HEK293 (cell line): ENCODE measurements around the gene TMEM234.

ENCODE experiments used
- ELK4 ChIP-seq: IDR thresholded peaks from 2 replicates; pipeline ENCODE4 v1.6.1; 2011; ENCODE audit warnings: mild to moderate bottlenecking, low read depth, low read length, borderline replicate concordance
- GLI4 ChIP-seq: fragments of 450-650 bp; formaldehyde crosslinking; IDR thresholded peaks from 2 replicates; pipeline ENCODE4 v1.5.1; 2016; ENCODE audit warnings: missing biosample characterization, missing genetic modification characterization
- HIC1 ChIP-seq: fragments of 450-650 bp; formaldehyde crosslinking; IDR thresholded peaks from 2 replicates; pipeline ENCODE4 v1.5.1; 2016; ENCODE audit warnings: missing biosample characterization, missing genetic modification characterization
- KLF16 ChIP-seq: fragments of 450-650 bp; formaldehyde crosslinking; IDR thresholded peaks from 2 replicates; pipeline ENCODE4 v1.5.1; 2017; ENCODE audit warnings: missing biosample characterization, missing genetic modification characterization
- MZF1 ChIP-seq: fragments of 450-650 bp; formaldehyde crosslinking; IDR thresholded peaks from 2 replicates; pipeline ENCODE4 v1.5.1; 2017; ENCODE audit warnings: missing biosample characterization, missing genetic modification characterization, borderline replicate concordance
- PRDM1 ChIP-seq: fragments of 450-650 bp; formaldehyde crosslinking; IDR thresholded peaks from 2 replicates; pipeline ENCODE4; 2016; ENCODE audit warnings: missing biosample characterization, missing genetic modification characterization
- SALL2 ChIP-seq: fragments of 450-650 bp; formaldehyde crosslinking; IDR thresholded peaks from 2 replicates; pipeline ENCODE4 v1.5.0; 2017; ENCODE audit warnings: missing biosample characterization, mild to moderate bottlenecking, missing genetic modification characterization, borderline replicate concordance
- SP3 ChIP-seq: fragments of 450-650 bp; formaldehyde crosslinking; IDR thresholded peaks from 2 replicates; pipeline ENCODE4 v1.5.1; 2016; ENCODE audit warnings: missing biosample characterization, missing genetic modification characterization
- ZFP41 ChIP-seq: fragments of 450-650 bp; formaldehyde crosslinking; IDR thresholded peaks from 2 replicates; pipeline ENCODE4 v1.5.1; 2016; ENCODE audit warnings: missing biosample characterization, missing genetic modification characterization, borderline replicate concordance
- ZFP69B ChIP-seq: fragments of 450-650 bp; formaldehyde crosslinking; IDR thresholded peaks from 2 replicates; pipeline ENCODE4 v1.5.1; 2016; ENCODE audit warnings: missing biosample characterization, missing genetic modification characterization
- ZNF155 ChIP-seq: fragments of 450-650 bp; formaldehyde crosslinking; IDR thresholded peaks from 2 replicates; pipeline ENCODE4 v1.5.1; 2016; ENCODE audit warnings: missing biosample characterization, missing genetic modification characterization
- ZNF18 ChIP-seq: fragments of 450-650 bp; formaldehyde crosslinking; IDR thresholded peaks from 2 replicates; pipeline ENCODE4 v1.5.1; 2016; ENCODE audit warnings: missing biosample characterization, missing genetic modification characterization
- ZNF202 ChIP-seq: fragments of 450-650 bp; formaldehyde crosslinking; IDR thresholded peaks from 2 replicates; pipeline ENCODE4 v1.5.1; 2016; ENCODE audit warnings: missing biosample characterization, missing genetic modification characterization, borderline replicate concordance
- ZNF214 ChIP-seq: fragments of 450-650 bp; formaldehyde crosslinking; IDR thresholded peaks from 2 replicates; pipeline ENCODE4 v1.5.1; 2017; ENCODE audit warnings: missing biosample characterization, mild to moderate bottlenecking, missing genetic modification characterization, borderline replicate concordance
- ZNF221 ChIP-seq: fragments of 450-650 bp; formaldehyde crosslinking; IDR thresholded peaks from 2 replicates; pipeline ENCODE4 v1.5.1; 2017; ENCODE audit warnings: missing biosample characterization, missing genetic modification characterization, borderline replicate concordance
- ZNF24 ChIP-seq: fragments of 450-650 bp; formaldehyde crosslinking; IDR thresholded peaks from 2 replicates; pipeline ENCODE4 v1.5.1; 2016; ENCODE audit warnings: missing biosample characterization, missing genetic modification characterization
- ZNF433 ChIP-seq: fragments of 450-650 bp; formaldehyde crosslinking; IDR thresholded peaks from 2 replicates; pipeline ENCODE4 v1.5.1; 2016; ENCODE audit warnings: missing biosample characterization, missing genetic modification characterization, low read depth
- ZNF549 ChIP-seq: fragments of 450-650 bp; IDR thresholded peaks from 2 replicates; pipeline ENCODE4 v1.5.1; 2018; ENCODE audit warnings: missing biosample characterization, missing genetic modification characterization, mild to moderate bottlenecking, inconsistent platforms, moderate library complexity
- ZNF596 ChIP-seq: fragments of 450-650 bp; IDR thresholded peaks from 2 replicates; pipeline ENCODE4 v1.5.0; 2018; ENCODE audit warnings: missing biosample characterization, mild to moderate bottlenecking, missing genetic modification characterization, moderate library complexity
- ZNF701 ChIP-seq: fragments of 450-650 bp; formaldehyde crosslinking; IDR thresholded peaks from 2 replicates; pipeline ENCODE4 v1.5.1; 2016; ENCODE audit warnings: missing biosample characterization, missing genetic modification characterization
- ZNF792 ChIP-seq: fragments of 450-650 bp; formaldehyde crosslinking; IDR thresholded peaks from 2 replicates; pipeline ENCODE4 v1.5.1; 2016; ENCODE audit warnings: missing biosample characterization, missing genetic modification characterization
- ZNF830 ChIP-seq: fragments of 450-650 bp; IDR thresholded peaks from 2 replicates; pipeline ENCODE4 v1.5.0; 2018; ENCODE audit warnings: missing biosample characterization, missing genetic modification characterization, low read depth, mild to moderate bottlenecking, moderate library complexity
- ZNF837 ChIP-seq: fragments of 450-650 bp; formaldehyde crosslinking; IDR thresholded peaks from 2 replicates; pipeline ENCODE4 v1.5.1; 2016; ENCODE audit warnings: missing biosample characterization, missing genetic modification characterization
- ZSCAN30 ChIP-seq: fragments of 450-650 bp; IDR thresholded peaks from 2 replicates; pipeline ENCODE4 v1.5.1; 2018; ENCODE audit warnings: missing biosample characterization, mild to moderate bottlenecking, missing genetic modification characterization, moderate library complexity
- TF ChIP-seq, protein P1 (sequence below): fragments of 450-650 bp; formaldehyde crosslinking; IDR thresholded peaks from 2 replicates; pipeline ENCODE4 v1.5.1; 2016; ENCODE audit warnings: missing biosample characterization, missing genetic modification characterization
- TF ChIP-seq, protein P2 (sequence below): fragments of 450-650 bp; formaldehyde crosslinking; IDR thresholded peaks from 2 replicates; pipeline ENCODE4 v1.5.1; 2016; ENCODE audit warnings: missing biosample characterization, missing genetic modification characterization
- TF ChIP-seq, protein P3 (sequence below): fragments of 450-650 bp; formaldehyde crosslinking; IDR thresholded peaks from 2 replicates; pipeline ENCODE4 v1.5.0; 2017; ENCODE audit warnings: missing biosample characterization, missing genetic modification characterization, borderline replicate concordance
- TF ChIP-seq, protein P4 (sequence below): fragments of 450-650 bp; IDR thresholded peaks from 2 replicates; pipeline ENCODE4 v1.5.1; 2018; ENCODE audit warnings: missing biosample characterization, missing genetic modification characterization

The TMEM234 gene

GRCh38 chr1:32247983-32248889, 26.1 kb upstream of the TMEM234 start (continued):
- no peak for TF ChIP-seq ELK4
- TF ChIP-seq ZNF202 (tag by site-specific recombination), result no peak
- TF ChIP-seq SALL2 (tag by site-specific recombination), result no peak
- no peak for TF ChIP-seq ZNF596
- TF ChIP-seq MZF1 (tag by site-specific recombination), result no peak
- no peak for TF ChIP-seq ZNF701
- no peak for TF ChIP-seq ZNF18
- 0 out of 2 replicates have a peak, but pooled peaks have one; percentile 16 for TF ChIP-seq SP3 (tag by site-specific recombination)
- TF ChIP-seq ZFP69B (tag by site-specific recombination), result peak; percentile 74; the same call in 1 of the 2 replicates
- TF ChIP-seq, protein P1, sequence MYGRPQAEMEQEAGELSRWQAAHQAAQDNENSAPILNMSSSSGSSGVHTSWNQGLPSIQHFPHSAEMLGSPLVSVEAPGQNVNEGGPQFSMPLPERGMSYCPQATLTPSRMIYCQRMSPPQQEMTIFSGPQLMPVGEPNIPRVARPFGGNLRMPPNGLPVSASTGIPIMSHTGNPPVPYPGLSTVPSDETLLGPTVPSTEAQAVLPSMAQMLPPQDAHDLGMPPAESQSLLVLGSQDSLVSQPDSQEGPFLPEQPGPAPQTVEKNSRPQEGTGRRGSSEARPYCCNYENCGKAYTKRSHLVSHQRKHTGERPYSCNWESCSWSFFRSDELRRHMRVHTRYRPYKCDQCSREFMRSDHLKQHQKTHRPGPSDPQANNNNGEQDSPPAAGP, result peak; percentile 36; the same call in 1 of the 2 replicates
- TF ChIP-seq ZNF433 (tag by site-specific recombination), result no peak
- TF ChIP-seq GLI4 (tag by site-specific recombination), result no peak
- TF ChIP-seq KLF16 (tag by site-specific recombination), result no peak; the same call in 1 of the 2 replicates
- TF ChIP-seq ZNF214 (tag by site-specific recombination), result no peak
- TF ChIP-seq ZNF155 (tag by site-specific recombination), result no peak
- TF ChIP-seq, protein P2, sequence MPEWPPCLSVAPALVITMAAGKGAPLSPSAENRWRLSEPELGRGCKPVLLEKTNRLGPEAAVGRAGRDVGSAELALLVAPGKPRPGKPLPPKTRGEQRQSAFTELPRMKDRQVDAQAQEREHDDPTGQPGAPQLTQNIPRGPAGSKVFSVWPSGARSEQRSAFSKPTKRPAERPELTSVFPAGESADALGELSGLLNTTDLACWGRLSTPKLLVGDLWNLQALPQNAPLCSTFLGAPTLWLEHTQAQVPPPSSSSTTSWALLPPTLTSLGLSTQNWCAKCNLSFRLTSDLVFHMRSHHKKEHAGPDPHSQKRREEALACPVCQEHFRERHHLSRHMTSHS, result no peak
- TF ChIP-seq ZNF24 (tag by site-specific recombination), result 0 out of 2 replicates have a peak, but pooled peaks have one; percentile 42
- no peak for TF ChIP-seq ZNF549 (tag by site-specific recombination)
- no peak for TF ChIP-seq ZNF221
- no peak for TF ChIP-seq ZNF830 (tag by site-specific recombination)
- no peak for TF ChIP-seq ZFP41 (tag by site-specific recombination)
- peak; percentile 24; the same call in 1 of the 2 replicates for TF ChIP-seq HIC1 (tag by site-specific recombination)
- TF ChIP-seq ZNF837 (tag by site-specific recombination), result no peak
- TF ChIP-seq, protein P3, sequence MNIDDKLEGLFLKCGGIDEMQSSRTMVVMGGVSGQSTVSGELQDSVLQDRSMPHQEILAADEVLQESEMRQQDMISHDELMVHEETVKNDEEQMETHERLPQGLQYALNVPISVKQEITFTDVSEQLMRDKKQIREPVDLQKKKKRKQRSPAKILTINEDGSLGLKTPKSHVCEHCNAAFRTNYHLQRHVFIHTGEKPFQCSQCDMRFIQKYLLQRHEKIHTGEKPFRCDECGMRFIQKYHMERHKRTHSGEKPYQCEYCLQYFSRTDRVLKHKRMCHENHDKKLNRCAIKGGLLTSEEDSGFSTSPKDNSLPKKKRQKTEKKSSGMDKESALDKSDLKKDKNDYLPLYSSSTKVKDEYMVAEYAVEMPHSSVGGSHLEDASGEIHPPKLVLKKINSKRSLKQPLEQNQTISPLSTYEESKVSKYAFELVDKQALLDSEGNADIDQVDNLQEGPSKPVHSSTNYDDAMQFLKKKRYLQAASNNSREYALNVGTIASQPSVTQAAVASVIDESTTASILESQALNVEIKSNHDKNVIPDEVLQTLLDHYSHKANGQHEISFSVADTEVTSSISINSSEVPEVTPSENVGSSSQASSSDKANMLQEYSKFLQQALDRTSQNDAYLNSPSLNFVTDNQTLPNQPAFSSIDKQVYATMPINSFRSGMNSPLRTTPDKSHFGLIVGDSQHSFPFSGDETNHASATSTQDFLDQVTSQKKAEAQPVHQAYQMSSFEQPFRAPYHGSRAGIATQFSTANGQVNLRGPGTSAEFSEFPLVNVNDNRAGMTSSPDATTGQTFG, result no peak
- TF ChIP-seq PRDM1 (tag by site-specific recombination), result no peak
- TF ChIP-seq ZNF792 (tag by site-specific recombination), result no peak
- peak; percentile 94 for TF ChIP-seq ZSCAN30 (tag by site-specific recombination)
- TF ChIP-seq, protein P4, sequence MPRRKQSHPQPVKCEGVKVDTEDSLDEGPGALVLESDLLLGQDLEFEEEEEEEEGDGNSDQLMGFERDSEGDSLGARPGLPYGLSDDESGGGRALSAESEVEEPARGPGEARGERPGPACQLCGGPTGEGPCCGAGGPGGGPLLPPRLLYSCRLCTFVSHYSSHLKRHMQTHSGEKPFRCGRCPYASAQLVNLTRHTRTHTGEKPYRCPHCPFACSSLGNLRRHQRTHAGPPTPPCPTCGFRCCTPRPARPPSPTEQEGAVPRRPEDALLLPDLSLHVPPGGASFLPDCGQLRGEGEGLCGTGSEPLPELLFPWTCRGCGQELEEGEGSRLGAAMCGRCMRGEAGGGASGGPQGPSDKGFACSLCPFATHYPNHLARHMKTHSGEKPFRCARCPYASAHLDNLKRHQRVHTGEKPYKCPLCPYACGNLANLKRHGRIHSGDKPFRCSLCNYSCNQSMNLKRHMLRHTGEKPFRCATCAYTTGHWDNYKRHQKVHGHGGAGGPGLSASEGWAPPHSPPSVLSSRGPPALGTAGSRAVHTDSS, result no peak
